Naive thymus-derived CD8-positive, alpha-beta T cell (primary cell): ENCODE measurements around the gene ODF4. TPM values are rescaled to one million over a fixed set of nuclear protein-coding genes. Genes with fewer than 3 reads are reported as not detected.
"Not testable (repeated sequence)": the region's sequence is repeated elsewhere in the genome, so short reads cannot be mapped to it uniquely, and the experiment has no call there.

Experiments
- ATAC-seq, 2 donors: fragments of 150-1000 bp; cut with Tn5 transposase in 1 of 2; sonication (Bioruptor Pico), chemical (Tn5 transposase) in 1 of 2; 1 replicate in 1 of 2; 2 replicates in 1 of 2; pipeline ENCODE4 v1.10.0; 2021; ENCODE audit warnings: mild to moderate bottlenecking in 2 of 2, moderate library complexity in 2 of 2
- POLR2A ChIA-PET: fragments of 350-600 bp; sonication (Branson Sonifier 250); formaldehyde crosslinking; loops from one replicate; lab custom pipeline; 2021; ENCODE audit warnings: antibody characterized with exemption; lab: Charles Lee
- DNase-seq, 10 donors: peaks; one replicate each; pipeline versions ENCODE4 v3.0.0 to v3.0.0-alpha.2; 2020 to 2022
- H3K27ac Mint-ChIP-seq, 10 donors: one replicate each; pipeline ENCODE4 v1.8.0; 2020 to 2022; ENCODE audit warnings: mild to moderate bottlenecking in 10 of 10, mixed read lengths in 10 of 10, moderate library complexity in 4 of 10, inconsistent platforms in 1 of 10
- H3K27me3 Mint-ChIP-seq, 5 donors: one replicate each; pipeline ENCODE4 v1.8.0; 2021 to 2022; ENCODE audit warnings: mixed read lengths in 5 of 5
- H3K36me3 Mint-ChIP-seq, 3 donors: one replicate each; pipeline ENCODE4 v1.8.0; 2020 to 2022; ENCODE audit warnings: mixed read lengths in 3 of 3, mild to moderate bottlenecking in 2 of 3, inconsistent platforms in 1 of 3
- H3K4me1 Mint-ChIP-seq, 4 donors: one replicate each; pipeline ENCODE4 v1.8.0; 2021 to 2022; ENCODE audit warnings: mixed read lengths in 4 of 4
- H3K4me3 Mint-ChIP-seq, 10 donors: one replicate each; pipeline ENCODE4 v1.8.0; 2020 to 2022; ENCODE audit warnings: mild to moderate bottlenecking in 10 of 10, mixed read lengths in 10 of 10, moderate library complexity in 6 of 10, inconsistent platforms in 1 of 10
- H3K9me3 Mint-ChIP-seq, 9 donors: one replicate each; pipeline ENCODE4 v1.8.0; 2020 to 2022; ENCODE audit warnings: mixed read lengths in 9 of 9, mild to moderate bottlenecking in 3 of 9, inconsistent platforms in 1 of 9, moderate library complexity in 1 of 9
- polyA plus RNA-seq, 3 donors: library from polyadenylated mRNA; unstranded; fragments of 300-500 nt; fragmentation: Illumina TruSeq; gene quantifications; one replicate each; pipeline ENCODE4 v1.2.3, GENCODE V29; 2021
- total RNA-seq, 8 experiments: library from RNA in 2 of 8; stranded (reverse) in 2 of 8; gene quantifications; one replicate each; pipeline ENCODE4 v1.2.3 and lab custom pipeline; 2021 to 2026

The ODF4 gene
- total and polyA plus RNA-seq, 5 experiments from 2014 or later: not detected

DNA sequence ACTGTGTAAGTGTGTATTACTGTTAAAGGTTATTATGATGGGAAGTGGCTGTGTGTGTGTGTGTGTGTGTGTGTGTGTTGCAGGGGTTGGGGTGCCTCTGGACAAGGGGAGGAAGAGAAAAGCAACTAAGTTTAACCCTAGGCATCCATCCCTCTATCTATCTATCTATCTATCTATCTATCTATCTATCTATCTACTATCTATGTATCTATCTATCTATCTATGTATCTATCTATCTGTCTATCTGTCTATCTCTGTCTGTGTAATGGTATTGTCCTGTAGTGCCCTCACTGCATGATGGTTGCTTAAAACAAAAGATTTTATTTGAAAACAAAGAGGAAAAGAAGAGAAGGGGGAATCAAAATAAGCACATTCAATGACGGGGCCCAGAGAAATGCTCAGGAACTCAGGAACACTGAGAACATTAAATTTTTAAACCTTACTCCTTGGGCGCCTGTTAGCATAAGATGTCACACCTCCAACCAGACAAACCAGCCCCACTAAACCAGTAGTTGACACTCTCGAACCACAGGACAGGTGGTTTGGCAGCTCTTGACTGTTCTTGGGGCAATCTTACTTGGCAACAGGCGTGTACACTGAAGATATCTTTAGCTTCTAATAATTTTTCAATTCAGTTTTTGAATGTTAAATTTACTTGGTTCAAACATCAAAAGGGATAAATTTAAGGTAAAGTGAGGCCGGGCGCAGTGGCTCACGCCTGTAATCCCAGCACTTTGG, 48.4 kb downstream of the ODF4 start:
- no peaks in the 10 kb centered on the region for H3K9me3 Mint-ChIP-seq
- ATAC-seq: no peak
- peaks cover 0 to under 1% (median under 1%) of the 10 kb centered on the region in 3 donors for H3K36me3 Mint-ChIP-seq
- peaks cover 12 to 36% (median 34%) of the 10 kb centered on the region in 4 donors for H3K4me1 Mint-ChIP-seq
- H3K27me3 Mint-ChIP-seq: no peaks in the 10 kb centered on the region
- peak in 1 of 10 donors; percentile 58 for DNase-seq
- POLR2A ChIA-PET: no interaction called here
- H3K27ac Mint-ChIP-seq: peak overlapping the region in 5 of 10 donors; percentile 5 to 90 (median 44)
- peak overlapping the region in 3 of 10 donors; percentile 6 to 68 (median 35) for H3K4me3 Mint-ChIP-seq

GRCh38 chr17:8391711-8392110, 52.1 kb downstream of the ODF4 start:
- POLR2A ChIA-PET: interaction anchor here (1.6 kb wide), 1 partner anchor 8 kb away, joined by 6 read pairs; no protein-coding TSS in a partner anchor
- peak overlapping the region in 2 of 10 donors; percentile 55 to 90 for H3K27ac Mint-ChIP-seq
- no peaks in the 10 kb centered on the region for H3K36me3 Mint-ChIP-seq
- no peak for DNase-seq
- no peak overlapping the region for H3K4me3 Mint-ChIP-seq
- ATAC-seq: no peak
- H3K4me1 Mint-ChIP-seq: peaks cover 11 to 30% (median 23%) of the 10 kb centered on the region in 4 donors
- H3K9me3 Mint-ChIP-seq: no peaks in the 10 kb centered on the region
- H3K27me3 Mint-ChIP-seq: peaks cover 0 to 1% (median 0%) of the 10 kb centered on the region in 5 donors

DNA sequence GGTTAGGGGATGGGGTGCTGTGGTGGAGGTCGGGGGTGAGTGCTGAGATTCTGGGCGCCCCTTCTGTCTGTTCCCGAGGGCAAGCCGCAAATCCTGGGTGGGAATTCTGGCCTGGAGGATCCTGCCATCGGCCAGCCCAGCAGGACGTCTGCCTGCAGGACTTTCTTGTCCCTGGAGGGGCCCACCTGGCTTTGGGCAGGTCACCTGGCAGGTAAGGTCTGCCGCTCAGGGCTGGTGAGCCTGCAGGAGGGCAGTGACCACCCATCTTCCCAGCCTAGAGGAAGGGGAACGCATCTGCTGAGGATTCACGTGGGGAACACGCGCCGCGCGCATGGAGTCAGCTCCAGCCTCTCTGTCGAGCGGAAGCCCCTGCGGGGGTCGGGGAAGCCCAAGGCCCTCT, 52.6 kb downstream of the ODF4 start:
- Mint-ChIP-seq H3K27ac (peak overlapping the region in 3 of 10 donors; percentile 60 to 90 (median 69)), H3K4me1 (peaks cover 9 to 28% (median 21%) of the 10 kb centered on the region in 4 donors), H3K4me3 (no peak overlapping the region), H3K36me3 (no peaks in the 10 kb centered on the region), H3K27me3 (peaks cover 0 to 2% (median 0%) of the 10 kb centered on the region in 5 donors), H3K9me3 (no peaks in the 10 kb centered on the region)
- DNase-seq (no peak), ATAC-seq (no peak)
- POLR2A ChIA-PET: interaction anchor here (1.6 kb wide), 1 partner anchor 8 kb away, joined by 6 read pairs; no protein-coding TSS in a partner anchor

- no peaks in the 10 kb centered on the region for H3K36me3 Mint-ChIP-seq
- DNase-seq (no peak), ATAC-seq (no peak)
- peaks cover 9 to 23% (median 16%) of the 10 kb centered on the region in 4 donors for H3K4me1 Mint-ChIP-seq
- H3K27me3 Mint-ChIP-seq: peaks cover 0 to 3% (median 2%) of the 10 kb centered on the region in 5 donors
- POLR2A ChIA-PET: interaction anchor here (1.4 to 1.6 kb wide), 2 partner anchors 9 kb away, joined by 6 to 8 read pairs; no protein-coding TSS in a partner anchor
- peak overlapping the region in 1 of 10 donors; percentile 58 for H3K4me3 Mint-ChIP-seq
- H3K27ac Mint-ChIP-seq: peak overlapping the region in 9 of 10 donors; percentile 82 to 99 (median 97)
- H3K9me3 Mint-ChIP-seq: no peaks in the 10 kb centered on the region
Measured at GRCh38 chr17:8392674-8393469, 53.2 kb downstream of the ODF4 start.

GRCh38 chr17:8393470-8394231, 54.0 kb downstream of the ODF4 start:
- Mint-ChIP-seq H3K27me3 (peaks cover 0 to 7% (median 3%) of the 10 kb centered on the region in 5 donors), H3K36me3 (no peaks in the 10 kb centered on the region), H3K4me1 (peaks cover 9 to 18% (median 12%) of the 10 kb centered on the region in 4 donors), H3K4me3 (peak overlapping the region in 9 of 10 donors; percentile 24 to 67 (median 58)), H3K9me3 (no peaks in the 10 kb centered on the region), H3K27ac (peak overlapping the region; percentile 82 to 99 (median 97))
- ATAC-seq: peak; percentile 97 to 99
- POLR2A ChIA-PET: interaction anchor here (1.3 to 1.4 kb wide), 2 partner anchors 10 to 11 kb away, joined by 7 to 8 read pairs; partner anchors contain the start of gene RPL26
- DNase-seq: peak in 9 of 10 donors; percentile 22 to 78 (median 55)

DNA sequence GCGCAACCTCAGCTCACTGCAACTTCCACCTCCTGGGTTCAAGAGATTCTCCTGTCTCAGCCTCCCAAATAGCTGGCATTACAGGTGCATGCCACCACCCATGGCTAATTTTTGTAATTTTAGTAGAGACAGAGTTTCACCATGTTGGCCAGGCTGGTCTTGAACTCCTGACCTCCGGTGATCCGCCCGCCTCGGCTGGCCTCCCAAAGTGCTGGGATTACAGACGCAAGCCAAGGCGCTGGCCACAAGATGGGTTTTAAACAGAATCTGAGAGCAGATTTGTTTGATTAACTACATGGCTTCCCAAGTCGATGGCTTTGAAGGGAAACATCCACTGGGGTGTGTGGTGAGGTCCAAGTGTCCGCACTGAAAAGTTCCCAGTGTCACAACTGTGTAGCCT, 54.9 kb downstream of the ODF4 start:
- not testable (repeated sequence) for H3K9me3 Mint-ChIP-seq, H3K27me3 Mint-ChIP-seq, ATAC-seq, DNase-seq, H3K36me3 Mint-ChIP-seq, H3K4me3 Mint-ChIP-seq
- H3K4me1 Mint-ChIP-seq: peaks cover 9 to 18% (median 12%) of the 10 kb centered on the region in 4 donors
- H3K27ac Mint-ChIP-seq: peak overlapping the region in 6 of 10 donors; percentile 62 to 99 (median 96)
- POLR2A ChIA-PET: interaction anchor here (1.3 to 1.4 kb wide), 2 partner anchors 11 to 12 kb away, joined by 7 to 8 read pairs; partner anchors contain the start of gene RPL26

Other genes with a start within 250 kb of the ODF4 start
- under 1 TPM; 0.18 to 0.52 TPM for gene ALOXE3, start 221.3 kb upstream of the ODF4 start, total RNA-seq
- gene ALOXE3, start 221.3 kb upstream of the ODF4 start, polyA plus RNA-seq: under 1 TPM in 1 of 3 donors, not detected in 2; 0.13 TPM
- gene HES7, start 215.7 kb upstream of the ODF4 start, total RNA-seq: under 1 TPM in 1 of 2 experiments, not detected in 1; 0.30 TPM
- not detected for gene HES7, start 215.7 kb upstream of the ODF4 start, polyA plus RNA-seq
- gene PER1, start 187.4 kb upstream of the ODF4 start, total RNA-seq: 100 to 1,000 TPM; 148 to 153 TPM
- 10 to 100 TPM in 2 of 3 donors, 1 to 10 TPM in 1; 6.1 to 11.4 (median 10.7) TPM for gene PER1, start 187.4 kb upstream of the ODF4 start, polyA plus RNA-seq
- 100 to 1,000 TPM; 219 to 238 TPM for gene VAMP2, start 176.9 kb upstream of the ODF4 start, total RNA-seq
- 10 to 100 TPM; 50.4 to 84.2 (median 64.4) TPM for gene VAMP2, start 176.9 kb upstream of the ODF4 start, polyA plus RNA-seq
- 10 to 100 TPM; 17.2 to 19.4 TPM for gene TMEM107, start 163.5 kb upstream of the ODF4 start, total RNA-seq
- gene TMEM107, start 163.5 kb upstream of the ODF4 start, polyA plus RNA-seq: 10 to 100 TPM; 36.4 to 55.3 (median 41.9) TPM
- 10 to 100 TPM; 15.1 to 15.5 TPM for gene BORCS6, start 149.7 kb upstream of the ODF4 start, total RNA-seq
- gene BORCS6, start 149.7 kb upstream of the ODF4 start, polyA plus RNA-seq: 10 to 100 TPM; 16.1 to 22.6 (median 16.9) TPM
- gene AURKB, start 129.3 kb upstream of the ODF4 start, total RNA-seq: not detected
- gene AURKB, start 129.3 kb upstream of the ODF4 start, polyA plus RNA-seq: not detected
- 100 to 1,000 TPM; 278 to 288 TPM for gene CTC1, start 91.8 kb upstream of the ODF4 start, total RNA-seq
- 10 to 100 TPM; 15.5 to 27.6 (median 21.9) TPM for gene CTC1, start 91.8 kb upstream of the ODF4 start, polyA plus RNA-seq
- gene PFAS, start 90.6 kb upstream of the ODF4 start, total RNA-seq: 10 to 100 TPM; 41.4 to 44.0 TPM
- 10 to 100 TPM; 10.1 to 20.9 (median 19.8) TPM for gene PFAS, start 90.6 kb upstream of the ODF4 start, polyA plus RNA-seq
- 10 to 100 TPM; 41.7 to 41.9 TPM for gene RANGRF, start 51.2 kb upstream of the ODF4 start, total RNA-seq
- 10 to 100 TPM; 67.2 to 79.6 (median 78.7) TPM for gene RANGRF, start 51.2 kb upstream of the ODF4 start, polyA plus RNA-seq
- gene SLC25A35, start 44.4 kb upstream of the ODF4 start, total RNA-seq: 1 to 10 TPM; 6.5 to 6.7 TPM
- gene SLC25A35, start 44.4 kb upstream of the ODF4 start, polyA plus RNA-seq: 1 to 10 TPM in 1 of 3 donors, under 1 TPM in 2; 0.60 to 3.1 (median 0.79) TPM
- not detected for gene ARHGEF15, start 29.6 kb upstream of the ODF4 start, total RNA-seq
- gene ARHGEF15, start 29.6 kb upstream of the ODF4 start, polyA plus RNA-seq: not detected
- gene RPL26, start 43.4 kb downstream of the ODF4 start, total RNA-seq: 1,000 to 10,000 TPM; 2,896 to 2,977 TPM
- 1,000 to 10,000 TPM; 1,685 to 2,097 (median 2,039) TPM for gene RPL26, start 43.4 kb downstream of the ODF4 start, polyA plus RNA-seq
- under 1 TPM; 0.18 to 0.19 TPM for gene RNF222, start 58.0 kb downstream of the ODF4 start, total RNA-seq
- under 1 TPM in 2 of 3 donors, not detected in 1; 0.15 to 0.19 TPM for gene RNF222, start 58.0 kb downstream of the ODF4 start, polyA plus RNA-seq
- 100 to 1,000 TPM in 1 of 2 experiments, 10 to 100 TPM in 1; 99.8 to 113 TPM for gene NDEL1, start 96.0 kb downstream of the ODF4 start, total RNA-seq
- gene NDEL1, start 96.0 kb downstream of the ODF4 start, polyA plus RNA-seq: 10 to 100 TPM; 40.3 to 56.8 (median 47.8) TPM